Endothelial cell of umbilical vein (primary cell): ENCODE results near the gene RASGRP4. TPM values are rescaled to one million over a fixed set of nuclear protein-coding genes. Genes with fewer than 3 reads are reported as not detected.

ENCODE experiments used
- BruUV-seq: library from RNA; stranded (reverse); fragments of 400-500 nt; replicated peaks from 2 replicates; lab custom pipeline; 2021; lab: Mats Ljungman, UMichigan
- CTCF ChIA-PET: fragments of 300-600, 350-600 bp; sonication (Branson Sonifier 250); formaldehyde crosslinking; loops from one replicate; lab custom pipeline; 2021; ENCODE audit warnings: antibody characterized with exemption, inconsistent platforms; lab: Charles Lee
- POLR2A ChIA-PET: fragments of 300-600, 350-600 bp; sonication (Branson Sonifier 250); formaldehyde crosslinking; loops from one replicate; lab custom pipeline; 2021; ENCODE audit warnings: antibody characterized with exemption, inconsistent platforms; lab: Charles Lee
- DNase-seq: peaks from one replicate; pipeline ENCODE4 v3.0.0-alpha.2; 2011; ENCODE audit warnings: low read depth, low spot score
- FAIRE-seq: peaks from 2 replicates; lab custom pipeline; 2011; peaks lifted over from hg19 to GRCh38; lab: Jason Lieb, UNC
- H2AFZ ChIP-seq: 2 replicates; pipeline ENCODE4 v1.6.0; 2012; ENCODE audit warnings: low read depth, low read length, control low read depth, inconsistent platforms
- H3K27ac ChIP-seq: 2 replicates; pipeline ENCODE4 v1.5.1; 2011; ENCODE audit warnings: low read depth, mild to moderate bottlenecking, control low read depth, low read length, moderate library complexity; ENCODE audit not compliant: insufficient read depth
- H3K27me3 ChIP-seq, 2 experiments: 2 replicates each; pipeline versions ENCODE4 v1.6.0 to v1.6.1; 2011; ENCODE audit warnings: low read length in 2 of 2, mixed read lengths in 1 of 2; ENCODE audit not compliant: control insufficient read depth in 2 of 2, insufficient read depth in 2 of 2
- H3K36me3 ChIP-seq, 2 experiments: 2 replicates in 1 of 2; 3 replicates in 1 of 2; pipeline ENCODE4 v1.5.1; 2011; ENCODE audit warnings: low read length in 2 of 2, mild to moderate bottlenecking in 1 of 2, moderate library complexity in 1 of 2; ENCODE audit not compliant: control insufficient read depth in 2 of 2, insufficient read depth in 2 of 2; ENCODE audit errors: extremely low read depth in 1 of 2
- H3K4me1 ChIP-seq: 3 replicates; pipeline ENCODE4 v1.5.1; 2011; ENCODE audit warnings: mild to moderate bottlenecking, low read length; ENCODE audit not compliant: control insufficient read depth, insufficient read depth; ENCODE audit errors: extremely low read depth
- H3K4me2 ChIP-seq: 2 replicates; pipeline ENCODE4 v1.6.1; 2011; ENCODE audit warnings: low read length, control low read depth, mixed read lengths; ENCODE audit not compliant: insufficient read depth
- H3K4me3 ChIP-seq, 3 experiments: fragments of 200-600 bp in 1 of 3; sonication (generic), shearing (Covaris generic) in 1 of 3; replicated peaks in 1 of 3; 2 replicates each; pipeline ENCODE4 v1.5.1; 2011 to 2016; ENCODE audit warnings: control low read depth in 3 of 3, low read length in 3 of 3, mild to moderate bottlenecking in 2 of 3, inconsistent platforms in 1 of 3, low read depth in 1 of 3, moderate library complexity in 1 of 3; ENCODE audit not compliant: insufficient read depth in 1 of 3
- H3K79me2 ChIP-seq: 2 replicates; pipeline ENCODE4 v1.6.0; 2012; ENCODE audit warnings: low read length, inconsistent platforms; ENCODE audit not compliant: control insufficient read depth, insufficient read depth
- H3K9ac ChIP-seq: replicated peaks from 2 replicates; pipeline ENCODE3; 2011; ENCODE audit warnings: low read length, control low read depth; ENCODE audit not compliant: insufficient read depth; ENCODE audit errors: extremely low read depth
- H3K9me1 ChIP-seq: replicated peaks from 3 replicates; pipeline ENCODE4 v1.6.0; 2011; ENCODE audit warnings: mild to moderate bottlenecking, low read length; ENCODE audit not compliant: control insufficient read depth, insufficient read depth; ENCODE audit errors: extremely low read depth
- H3K9me3 ChIP-seq: replicated peaks from 2 replicates; pipeline ENCODE4 v1.5.1; 2012; ENCODE audit warnings: low read length, inconsistent platforms; ENCODE audit not compliant: control insufficient read depth, insufficient read depth
- H4K20me1 ChIP-seq: replicated peaks from 2 replicates; pipeline ENCODE3; 2011; ENCODE audit warnings: mild to moderate bottlenecking, low read length; ENCODE audit not compliant: control insufficient read depth, insufficient read depth; ENCODE audit errors: extremely low read depth
- CTCF ChIP-seq, 2 donors: IDR thresholded peaks; 1 replicate in 1 of 2; 2 replicates in 1 of 2; pipeline ENCODE4 v1.5.1; 2011; ENCODE audit warnings: low read length in 2 of 2, mild to moderate bottlenecking in 2 of 2, moderate library complexity in 2 of 2, control low read depth in 1 of 2, inconsistent platforms in 1 of 2, low read depth in 1 of 2; ENCODE audit not compliant: insufficient read depth in 1 of 2; ENCODE audit errors: extremely low read depth in 1 of 2
- EZH2 ChIP-seq: IDR thresholded peaks from 2 replicates; pipeline ENCODE4 v1.6.1; 2012; ENCODE audit warnings: borderline replicate concordance, low read depth, mild to moderate bottlenecking, moderate library complexity, low read length, inconsistent platforms; ENCODE audit not compliant: severe bottlenecking
- FOS ChIP-seq: IDR thresholded peaks from 2 replicates; pipeline ENCODE4 v1.6.1; 2011; ENCODE audit warnings: mild to moderate bottlenecking, low read length, moderate library complexity, borderline replicate concordance; ENCODE audit not compliant: insufficient read depth
- GATA2 ChIP-seq: IDR thresholded peaks from 2 replicates; pipeline ENCODE4 v1.7.0; 2011; ENCODE audit warnings: low read depth, mild to moderate bottlenecking, moderate library complexity, mixed read lengths, low read length; ENCODE audit not compliant: insufficient read length, insufficient read depth
- JUN ChIP-seq: IDR thresholded peaks from 2 replicates; pipeline ENCODE4 v1.6.1; 2011; ENCODE audit warnings: borderline replicate concordance, low read depth; ENCODE audit not compliant: insufficient read length, insufficient read depth
- MAX ChIP-seq: IDR thresholded peaks from 2 replicates; pipeline ENCODE4 v1.6.1; 2011; ENCODE audit not compliant: insufficient read depth, insufficient read length
- MYC ChIP-seq: IDR thresholded peaks from one replicate; pipeline ENCODE4 v1.6.1; 2011; ENCODE audit warnings: mild to moderate bottlenecking, low read depth, low read length
- POLR2A ChIP-seq: IDR thresholded peaks from 2 replicates; pipeline ENCODE4 v1.6.1; 2012; ENCODE audit warnings: low read depth, mild to moderate bottlenecking, control low read depth, low read length
- POLR2AphosphoS5 ChIP-seq: IDR thresholded peaks from 2 replicates; pipeline ENCODE4 v1.6.1; 2012; ENCODE audit warnings: low read depth, mild to moderate bottlenecking, control low read depth, low read length, moderate library complexity; ENCODE audit not compliant: insufficient read depth
- dilution Hi-C: fragments of 300-500 bp; cut with MboI; formaldehyde crosslinking; loops from one replicate; pipeline ENCODE4 v1.15.0; 2019; ENCODE audit warnings: low sequenced_read_pairs; ENCODE audit not compliant: extremely low pct_ligation_motif_present
- intact Hi-C: fragments of 100-400 bp; cut with micrococcal nuclease; formaldehyde crosslinking; loops from one replicate; pipeline ENCODE4 v1.10.0; 2022
- polyA plus RNA-seq, 4 experiments: library from polyadenylated mRNA; depleted of rRNA in 3 of 4; stranded (reverse) in 3 of 4; unstranded in 1 of 4; fragments of >200 nt; gene quantifications; 2 replicates each; pipeline versions ENCODE4 v1.2.1 to v1.2.3, GENCODE V29; 2011 to 2012; ENCODE audit warnings: missing spikeins in 1 of 4
- total RNA-seq: library from RNA; stranded (reverse); gene quantifications from 2 replicates; pipeline ENCODE4 v1.2.3, GENCODE V29; 2021

The RASGRP4 gene
- total and polyA plus RNA-seq, 2 donors (not counting 3 experiments of a cell fraction or from before 2014, with no cell fraction given) = not detected

- H3K27me3 ChIP-seq = no peaks in the 10 kb centered on the region
- no peak overlapping the region for H3K9ac ChIP-seq
- H2AFZ ChIP-seq = no peak overlapping the region
- peaks cover 13% of the 10 kb centered on the region for H3K4me1 ChIP-seq
- H4K20me1 ChIP-seq = no peaks in the 10 kb centered on the region
- intact Hi-C loops = loop anchor here (5.0 kb wide), 1 partner anchor 154 kb away; no protein-coding TSS in a partner anchor
- ChIA-PET POLR2A (interaction anchor here (3.6 kb wide), 1 partner anchor 12 kb away, joined by 39 read pairs; the partner anchor contains the start of gene PSMD8), CTCF (no interaction called here)
- H3K79me2 ChIP-seq = peaks cover 18% of the 10 kb centered on the region
- no TSS peak for BruUV-seq
- dilution Hi-C loops = no loop called here
- DNase-seq (no peak), FAIRE-seq (no peak)
- H3K4me2 ChIP-seq = no peak overlapping the region
- peaks cover 4 to 14% of the 10 kb centered on the region in 2 experiments for H3K36me3 ChIP-seq
- TF ChIP-seq MAX (no peak), EZH2 (no peak), POLR2AphosphoS5 (no peak), CTCF (IDR thresholded peaks at IDR 0.05; ENCODE audit: extremely low read depth in 1 of 2, insufficient read depth in 1 of 2, low read depth in 1 of 2, low read length in 2 of 2) (no peak), MYC (no peak), POLR2A (no peak), FOS (no peak), GATA2 (no peak), JUN (no peak)
- no peaks in the 10 kb centered on the region for H3K9me1 ChIP-seq
- no peaks in the 10 kb centered on the region for H3K9me3 ChIP-seq
- no peak overlapping the region for H3K4me3 ChIP-seq
- no peak overlapping the region for H3K27ac ChIP-seq
Observed at GRCh38 chr19:38386300-38386970, 39.6 kb downstream of the RASGRP4 start.
